SU-DHL-6 (cell line): ENCODE data around the gene MMP24.

Experiments used
- H2AFZ ChIP-seq: fragments of 200-600 bp; sonication (generic); 2 replicates; pipeline ENCODE4 v1.6.1; 2014; ENCODE audit warnings: low read depth, mild to moderate bottlenecking, moderate library complexity, mixed read lengths, antibody characterized with exemption, low read length; ENCODE audit not compliant: severe bottlenecking
- H3F3A ChIP-seq: fragments of 200-600 bp; shearing (Covaris generic); 2 replicates; pipeline ENCODE4 v1.6.0; 2016; ENCODE audit warnings: antibody characterized with exemption, mild to moderate bottlenecking; ENCODE audit not compliant: insufficient read depth
- H3K27ac ChIP-seq: fragments of 200-600 bp; sonication (generic); 2 replicates; pipeline ENCODE4 v1.5.1; 2016; ENCODE audit warnings: low read depth, mild to moderate bottlenecking, low read length, moderate library complexity, mixed read lengths
- H3K27me3 ChIP-seq: fragments of 200-600 bp; sonication (generic), shearing (Covaris generic); 2 replicates; pipeline ENCODE4 v1.6.0; 2014; ENCODE audit warnings: mild to moderate bottlenecking, low read length
- H3K36me3 ChIP-seq: fragments of 200-600 bp; sonication (generic); 2 replicates; pipeline ENCODE4 v1.6.1; 2014; ENCODE audit warnings: mild to moderate bottlenecking, low read length, mixed read lengths
- H3K4me2 ChIP-seq: fragments of 300-600, 200-600 bp; shearing (Covaris generic), sonication (generic); 2 replicates; pipeline ENCODE4 v1.6.0; 2014; ENCODE audit warnings: low read length, low read depth, mild to moderate bottlenecking; ENCODE audit not compliant: poor library complexity, severe bottlenecking
- H3K4me3 ChIP-seq: fragments of 200-600 bp; sonication (generic); 2 replicates; pipeline ENCODE4 v1.5.1; 2014; ENCODE audit warnings: antibody characterized with exemption, low read length, mild to moderate bottlenecking, mixed read lengths; ENCODE audit not compliant: insufficient read depth, poor library complexity, severe bottlenecking
- H3K79me2 ChIP-seq: fragments of 200-600 bp; sonication (generic); 2 replicates; pipeline ENCODE4 v1.6.1; 2014; ENCODE audit warnings: mild to moderate bottlenecking, low read length, moderate library complexity; ENCODE audit not compliant: insufficient read depth
- H3K9ac ChIP-seq: fragments of 200-600 bp; sonication (generic); 2 replicates; pipeline ENCODE4 v1.7.0; 2014; ENCODE audit warnings: mild to moderate bottlenecking, low read length
- H3K9me2 ChIP-seq: fragments of 200-600 bp; sonication (generic); replicated peaks from 2 replicates; pipeline ENCODE4 v1.6.1; 2014; ENCODE audit warnings: low read length; ENCODE audit not compliant: insufficient read depth
- H3K9me3 ChIP-seq: fragments of 200-600 bp; sonication (generic); 2 replicates; pipeline ENCODE4 v1.6.1; 2014; ENCODE audit warnings: low read length, mixed read lengths; ENCODE audit not compliant: insufficient read depth
- H4K20me1 ChIP-seq: fragments of 200-600 bp; sonication (generic); 2 replicates; pipeline ENCODE4 v1.6.1; 2014; ENCODE audit warnings: low read depth, mild to moderate bottlenecking, antibody characterized with exemption, low read length, moderate library complexity, mixed read lengths
- CTCF ChIP-seq: fragments of 200-600 bp; sonication (generic); IDR thresholded peaks from one replicate; pipeline ENCODE4 v1.5.1; 2017; ENCODE audit warnings: antibody characterized with exemption, mild to moderate bottlenecking, low read length, moderate library complexity; ENCODE audit not compliant: insufficient read depth, poor library complexity, severe bottlenecking
- EZH2phosphoT487 ChIP-seq: fragments of 200-600 bp; sonication (generic), shearing (Covaris generic); conservative IDR thresholded peaks from 2 replicates; pipeline ENCODE4 v1.6.1; 2018; ENCODE audit warnings: mild to moderate bottlenecking, antibody characterized with exemption, low read length, moderate library complexity, mixed read lengths

The MMP24 gene

GRCh38 chr20:35243986-35244385, 17.5 kb downstream of the MMP24 start:
- H3K9me3 ChIP-seq = no peaks in the 10 kb centered on the region
- H3K27ac ChIP-seq = no peak overlapping the region
- no peak overlapping the region for H3K9ac ChIP-seq
- H3K36me3 ChIP-seq = no peaks in the 10 kb centered on the region
- H3K4me2 ChIP-seq = no peak overlapping the region
- no peaks in the 10 kb centered on the region for H3K9me2 ChIP-seq
- no peaks in the 10 kb centered on the region for H4K20me1 ChIP-seq
- no peak overlapping the region for H2AFZ ChIP-seq
- TF ChIP-seq EZH2phosphoT487 = no peak
- TF ChIP-seq CTCF = no peak
- no peaks in the 10 kb centered on the region for H3K79me2 ChIP-seq
- no peaks in the 10 kb centered on the region for H3F3A ChIP-seq
- no peaks in the 10 kb centered on the region for H3K27me3 ChIP-seq
- H3K4me3 ChIP-seq = no peak overlapping the region

DNA sequence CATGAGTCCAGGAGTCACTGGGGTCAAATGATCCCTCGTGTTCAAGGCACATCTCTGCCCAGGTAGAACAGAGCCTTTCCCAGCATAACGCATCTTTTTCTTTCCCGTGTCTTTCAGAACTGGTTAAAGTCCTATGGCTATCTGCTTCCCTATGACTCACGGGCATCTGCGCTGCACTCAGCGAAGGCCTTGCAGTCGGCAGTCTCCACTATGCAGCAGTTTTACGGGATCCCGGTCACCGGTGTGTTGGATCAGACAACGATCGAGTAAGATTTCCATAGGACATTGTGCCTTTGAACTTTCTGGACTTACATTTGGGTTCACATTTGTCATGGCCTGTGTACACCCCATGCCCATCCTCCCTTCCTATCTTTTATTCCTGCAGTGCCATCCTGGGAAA, 20.2 kb downstream of the MMP24 start:
- H3K27me3 ChIP-seq = no peaks in the 10 kb centered on the region

GRCh38 chr20:35248641-35249475, 22.4 kb downstream of the MMP24 start:
- H3K4me2 ChIP-seq = no peak overlapping the region
- H3K36me3 ChIP-seq = no peaks in the 10 kb centered on the region
- no peaks in the 10 kb centered on the region for H3K79me2 ChIP-seq
- TF ChIP-seq EZH2phosphoT487 (no peak), CTCF (no peak)
- no peaks in the 10 kb centered on the region for H3F3A ChIP-seq
- H3K27ac ChIP-seq = no peak overlapping the region
- H3K27me3 ChIP-seq = no peaks in the 10 kb centered on the region
- H3K9me3 ChIP-seq = no peaks in the 10 kb centered on the region
- H3K9me2 ChIP-seq = no peaks in the 10 kb centered on the region
- H4K20me1 ChIP-seq = no peaks in the 10 kb centered on the region
- H2AFZ ChIP-seq = no peak overlapping the region
- no peak overlapping the region for H3K9ac ChIP-seq
- H3K4me3 ChIP-seq = no peak overlapping the region

More for the DNA sequence above, 20.2 kb downstream of the MMP24 start:
- H3K4me2 ChIP-seq = no peak overlapping the region
- no peak overlapping the region for H3K27ac ChIP-seq
- no peak overlapping the region for H3K4me3 ChIP-seq
- H2AFZ ChIP-seq = no peak overlapping the region
- TF ChIP-seq EZH2phosphoT487 (no peak), CTCF (no peak)
- no peak overlapping the region for H3K9ac ChIP-seq
- H3F3A ChIP-seq = no peaks in the 10 kb centered on the region
- H3K36me3 ChIP-seq = no peaks in the 10 kb centered on the region
- H3K9me2 ChIP-seq = no peaks in the 10 kb centered on the region
- H3K9me3 ChIP-seq = no peaks in the 10 kb centered on the region
- no peaks in the 10 kb centered on the region for H4K20me1 ChIP-seq
- H3K79me2 ChIP-seq = no peaks in the 10 kb centered on the region
